DND-41 (cell line): ENCODE data around the gene OSBPL9.
"Not testable (repeated sequence)": the region's sequence is repeated elsewhere in the genome, so short reads cannot be mapped to it uniquely, and the experiment has no call there.

ENCODE experiments used
- ATAC-seq: fragments of 200-7000 bp; cut with Tn5 transposase; 3 replicates; pipeline ENCODE4 v1.9.1; 2021; ENCODE audit warnings: low read depth; ENCODE audit not compliant: insufficient read depth
- DNase-seq: peaks from one replicate; pipeline ENCODE4 v3.0.0-alpha.2; 2020
- H2AFZ ChIP-seq: 2 replicates; pipeline ENCODE4 v1.6.0; 2012; ENCODE audit warnings: low read depth, low read length
- H3K27ac ChIP-seq: 2 replicates; pipeline ENCODE4 v1.5.1; 2012; ENCODE audit warnings: low read length, inconsistent platforms
- H3K27me3 ChIP-seq: fragments of 200-600 bp; sonication (generic); 2 replicates; pipeline ENCODE4 v1.6.0; 2012; ENCODE audit warnings: low read length, mild to moderate bottlenecking, inconsistent platforms; ENCODE audit not compliant: insufficient read depth, poor library complexity
- H3K36me3 ChIP-seq: 2 replicates; pipeline ENCODE4 v1.5.1; 2012; ENCODE audit warnings: low read length, inconsistent platforms; ENCODE audit not compliant: insufficient read depth
- H3K4me1 ChIP-seq: 2 replicates; pipeline ENCODE4 v1.5.1; 2012; ENCODE audit warnings: mild to moderate bottlenecking, low read length; ENCODE audit not compliant: insufficient read depth
- H3K4me2 ChIP-seq: 2 replicates; pipeline ENCODE4 v1.6.0; 2012; ENCODE audit warnings: mild to moderate bottlenecking, moderate library complexity, low read length, inconsistent platforms; ENCODE audit not compliant: insufficient read depth
- H3K4me3 ChIP-seq, 2 experiments: fragments of 200-600 bp in 1 of 2; shearing (Covaris generic) in 1 of 2; 2 replicates each; pipeline ENCODE4 v1.5.1; 2012 to 2016; ENCODE audit warnings: inconsistent platforms in 2 of 2, low read length in 2 of 2, mild to moderate bottlenecking in 2 of 2, low read depth in 1 of 2, moderate library complexity in 1 of 2
- H3K79me2 ChIP-seq: 2 replicates; pipeline ENCODE4 v1.6.0; 2012; ENCODE audit warnings: low read length, inconsistent platforms; ENCODE audit not compliant: insufficient read depth
- H3K9ac ChIP-seq: 2 replicates; pipeline ENCODE4 v1.6.0; 2012; ENCODE audit warnings: low read depth, mild to moderate bottlenecking, inconsistent platforms, low read length, moderate library complexity
- H3K9me3 ChIP-seq: 2 replicates; pipeline ENCODE4 v1.5.1; 2012; ENCODE audit warnings: low read length, moderate library complexity, mild to moderate bottlenecking, inconsistent platforms; ENCODE audit not compliant: insufficient read depth, severe bottlenecking
- H4K20me1 ChIP-seq: 2 replicates; pipeline ENCODE4 v1.6.0; 2012; ENCODE audit warnings: low read length; ENCODE audit not compliant: insufficient read depth
- EZH2 ChIP-seq: IDR thresholded peaks from 3 replicates; pipeline ENCODE4 v1.6.1; 2012; ENCODE audit warnings: borderline replicate concordance, low read depth, mild to moderate bottlenecking, moderate library complexity, low read length, inconsistent platforms; ENCODE audit not compliant: severe bottlenecking
- TF ChIP-seq, protein P1 (sequence below): IDR thresholded peaks from 2 replicates; pipeline ENCODE4 v1.5.1; 2012; ENCODE audit warnings: borderline replicate concordance, low read length, moderate library complexity, mild to moderate bottlenecking; ENCODE audit not compliant: poor library complexity, severe bottlenecking; ENCODE audit errors: extremely low read depth

The OSBPL9 gene

GRCh38 chr1:51693419-51694155 lies 76.7 kb downstream of the OSBPL9 start:
- Histone ChIP-seq H3K4me2 (no peak overlapping the region), H3K36me3 (no peaks in the 10 kb centered on the region), H3K4me3 (no peak overlapping the region), H3K27ac (no peak overlapping the region), H2AFZ (no peak overlapping the region), H3K27me3 (no peaks in the 10 kb centered on the region), H3K9me3 (no peaks in the 10 kb centered on the region), H3K4me1 (no peaks in the 10 kb centered on the region), H3K9ac (no peak overlapping the region), H3K79me2 (no peaks in the 10 kb centered on the region; the same call in 1 of the 2 replicates), H4K20me1 (no peaks in the 10 kb centered on the region)
- TF ChIP-seq, protein P1, sequence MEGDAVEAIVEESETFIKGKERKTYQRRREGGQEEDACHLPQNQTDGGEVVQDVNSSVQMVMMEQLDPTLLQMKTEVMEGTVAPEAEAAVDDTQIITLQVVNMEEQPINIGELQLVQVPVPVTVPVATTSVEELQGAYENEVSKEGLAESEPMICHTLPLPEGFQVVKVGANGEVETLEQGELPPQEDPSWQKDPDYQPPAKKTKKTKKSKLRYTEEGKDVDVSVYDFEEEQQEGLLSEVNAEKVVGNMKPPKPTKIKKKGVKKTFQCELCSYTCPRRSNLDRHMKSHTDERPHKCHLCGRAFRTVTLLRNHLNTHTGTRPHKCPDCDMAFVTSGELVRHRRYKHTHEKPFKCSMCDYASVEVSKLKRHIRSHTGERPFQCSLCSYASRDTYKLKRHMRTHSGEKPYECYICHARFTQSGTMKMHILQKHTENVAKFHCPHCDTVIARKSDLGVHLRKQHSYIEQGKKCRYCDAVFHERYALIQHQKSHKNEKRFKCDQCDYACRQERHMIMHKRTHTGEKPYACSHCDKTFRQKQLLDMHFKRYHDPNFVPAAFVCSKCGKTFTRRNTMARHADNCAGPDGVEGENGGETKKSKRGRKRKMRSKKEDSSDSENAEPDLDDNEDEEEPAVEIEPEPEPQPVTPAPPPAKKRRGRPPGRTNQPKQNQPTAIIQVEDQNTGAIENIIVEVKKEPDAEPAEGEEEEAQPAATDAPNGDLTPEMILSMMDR = no peak
- TF ChIP-seq EZH2 = no peak
- ATAC-seq (no peak), DNase-seq (no peak)

DNA sequence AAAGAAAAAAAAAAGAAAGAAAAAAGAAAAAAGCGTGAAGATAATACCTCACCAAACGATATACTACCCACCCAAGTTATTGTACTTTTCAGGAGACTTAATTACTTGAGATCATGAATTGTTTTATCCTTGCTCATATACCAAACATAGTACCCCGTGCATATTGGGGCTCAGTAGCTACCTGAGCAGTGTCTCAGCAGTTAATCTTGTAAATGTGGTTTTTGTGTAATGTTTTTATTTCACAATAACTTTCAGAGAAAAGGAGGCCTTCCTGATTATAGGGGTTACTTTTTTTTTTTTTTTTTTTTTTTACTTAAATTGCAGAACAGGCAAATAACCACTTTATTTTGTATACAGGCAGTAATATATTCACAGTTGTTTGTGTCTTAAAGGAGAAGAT lies 80.3 kb downstream of the OSBPL9 start:
- Histone ChIP-seq H3K4me2 (no peak overlapping the region), H3K9me3 (no peaks in the 10 kb centered on the region), H4K20me1 (no peaks in the 10 kb centered on the region), H3K27ac (no peak overlapping the region), H3K4me1 (no peaks in the 10 kb centered on the region), H3K4me3 (no peak overlapping the region), H2AFZ (no peak overlapping the region), H3K36me3 (no peaks in the 10 kb centered on the region), H3K9ac (no peak overlapping the region), H3K27me3 (no peaks in the 10 kb centered on the region), H3K79me2 (no peaks in the 10 kb centered on the region; the same call in 1 of the 2 replicates)
- ATAC-seq = no peak
- TF ChIP-seq, protein P1 = no peak
- TF ChIP-seq EZH2 = no peak
- no peak for DNase-seq

DNA sequence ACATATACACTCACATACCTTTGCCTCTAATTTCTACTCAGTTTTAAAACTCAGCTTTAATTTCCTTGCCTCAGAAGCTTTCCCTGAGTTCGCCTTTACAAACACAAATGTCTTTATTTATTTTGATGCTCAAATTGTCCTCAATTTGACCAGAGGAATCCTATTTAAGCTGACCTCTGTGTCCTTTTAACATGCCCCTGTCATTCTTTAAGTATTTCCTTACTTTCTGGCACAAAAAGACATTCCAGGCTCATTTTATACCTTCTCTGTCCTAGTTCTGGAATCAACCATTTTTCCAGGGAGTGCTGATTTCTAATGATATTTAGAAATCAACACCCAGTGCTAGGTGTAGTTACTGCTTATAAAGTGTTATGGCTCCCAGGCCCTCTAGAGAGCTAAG lies 82.5 kb downstream of the OSBPL9 start:
- Histone ChIP-seq H3K36me3 (no peaks in the 10 kb centered on the region), H3K9me3 (no peaks in the 10 kb centered on the region), H3K4me2 (no peak overlapping the region), H3K4me1 (no peaks in the 10 kb centered on the region), H3K27me3 (no peaks in the 10 kb centered on the region), H3K4me3 (no peak overlapping the region), H3K79me2 (no peaks in the 10 kb centered on the region; the same call in 1 of the 2 replicates), H3K9ac (no peak overlapping the region), H4K20me1 (no peaks in the 10 kb centered on the region), H2AFZ (no peak overlapping the region), H3K27ac (no peak overlapping the region)
- DNase-seq (no peak), ATAC-seq (no peak)
- TF ChIP-seq EZH2 = no peak
- TF ChIP-seq, protein P1 = no peak

- not testable (repeated sequence) for H4K20me1 ChIP-seq, H3K27ac ChIP-seq, H3K4me1 ChIP-seq, H3K4me2 ChIP-seq, DNase-seq, H2AFZ ChIP-seq, H3K9ac ChIP-seq, ATAC-seq, H3K36me3 ChIP-seq, H3K79me2 ChIP-seq, H3K27me3 ChIP-seq, H3K4me3 ChIP-seq, H3K9me3 ChIP-seq
Measured at GRCh38 chr1:51701782-51702181, 84.9 kb downstream of the OSBPL9 start.

GRCh38 chr1:51702220-51702619 lies 85.3 kb downstream of the OSBPL9 start:
- not testable (repeated sequence) for DNase-seq, H3K4me2 ChIP-seq, H3K79me2 ChIP-seq

More at GRCh38 chr1:51702220-51702619, 85.3 kb downstream of the OSBPL9 start:
- not testable (repeated sequence) for ATAC-seq, H2AFZ ChIP-seq, H3K27me3 ChIP-seq, H3K27ac ChIP-seq, H3K4me3 ChIP-seq, H3K36me3 ChIP-seq, H3K9ac ChIP-seq, H4K20me1 ChIP-seq, H3K4me1 ChIP-seq, H3K9me3 ChIP-seq
